Activated CD4-positive, alpha-beta memory T cell treated with anti-CD3 and anti-CD28 coated beads for 36 hours (primary cell): Measurements from ENCODE around the gene ENO2. TPM values are rescaled to one million over a fixed set of nuclear protein-coding genes. Genes with fewer than 3 reads are reported as not detected.
A peak's percentile ranks its signal among the peaks of the same experiment; 100 is the strongest.

Experiments used
- CTCF ChIA-PET: fragments of 350-600 bp; sonication (Branson Sonifier 250); formaldehyde crosslinking; loops from one replicate; lab custom pipeline; 2021; ENCODE audit warnings: antibody characterized with exemption, inconsistent platforms; lab: Charles Lee
- POLR2A ChIA-PET: fragments of 350-600 bp; sonication (Branson Sonifier 250); formaldehyde crosslinking; loops from one replicate; lab custom pipeline; 2021; ENCODE audit warnings: antibody characterized with exemption; lab: Charles Lee
- DNase-seq: peaks from one replicate; pipeline ENCODE4 v3.0.0-alpha.2; 2020
- H3K27ac Mint-ChIP-seq: one replicate; pipeline ENCODE4 v1.8.0; 2021; ENCODE audit warnings: mixed read lengths
- H3K27me3 Mint-ChIP-seq: one replicate; pipeline ENCODE4 v1.8.0; 2021; ENCODE audit warnings: mixed read lengths
- H3K36me3 Mint-ChIP-seq: one replicate; pipeline ENCODE4 v1.8.0; 2021; ENCODE audit warnings: mixed read lengths
- H3K4me1 Mint-ChIP-seq: one replicate; pipeline ENCODE4 v1.8.0; 2021; ENCODE audit warnings: low read depth, mixed read lengths
- H3K4me3 Mint-ChIP-seq: one replicate; pipeline ENCODE4 v1.8.0; 2021; ENCODE audit warnings: mild to moderate bottlenecking, mixed read lengths
- H3K9me3 Mint-ChIP-seq: one replicate; pipeline ENCODE4 v1.8.0; 2021; ENCODE audit warnings: mixed read lengths
- intact Hi-C: fragments of 100-400 bp; cut with micrococcal nuclease; formaldehyde crosslinking; loops from one replicate; pipeline ENCODE4 v1.15.1; 2023
- total RNA-seq, 2 experiments: library from RNA; stranded (reverse); gene quantifications; one replicate each; pipeline ENCODE4 v1.2.3, GENCODE V29; 2021

ENO2 gene
- total RNA-seq, 2 experiments from 2014 or later: 185 to 193 TPM

GRCh38 chr12:6943389-6943721 is 29.0 kb downstream of the ENO2 start:
- H3K36me3 Mint-ChIP-seq: peaks cover 25% of the 10 kb centered on the region
- peak overlapping the region; percentile 90 for H3K4me3 Mint-ChIP-seq
- intact Hi-C loops: loop anchor here (1.0 kb wide), 3 partner anchors 52 to 149 kb away; partner anchors contain the start of genes C1R and LPCAT3
- H3K27me3 Mint-ChIP-seq: peaks cover 6% of the 10 kb centered on the region
- ChIA-PET POLR2A (interaction anchor here (0.6 to 11.8 kb wide), 31 partner anchors 7 to 1017 kb away, joined by 3 to 507 read pairs (median 5); partner anchors contain the start of genes ATN1, C1RL, CDCA3 and COPS7A), CTCF (interaction anchor here (0.7 to 15.9 kb wide), 15 partner anchors 9 to 165 kb away, joined by 3 to 586 read pairs (median 7); partner anchors contain the start of genes C1RL, LPCAT3 and SPSB2)
- H3K4me1 Mint-ChIP-seq: peaks cover 48% of the 10 kb centered on the region
- no peaks in the 10 kb centered on the region for H3K9me3 Mint-ChIP-seq
- DNase-seq: peak; percentile 87
- peak overlapping the region; percentile 100 for H3K27ac Mint-ChIP-seq

DNA sequence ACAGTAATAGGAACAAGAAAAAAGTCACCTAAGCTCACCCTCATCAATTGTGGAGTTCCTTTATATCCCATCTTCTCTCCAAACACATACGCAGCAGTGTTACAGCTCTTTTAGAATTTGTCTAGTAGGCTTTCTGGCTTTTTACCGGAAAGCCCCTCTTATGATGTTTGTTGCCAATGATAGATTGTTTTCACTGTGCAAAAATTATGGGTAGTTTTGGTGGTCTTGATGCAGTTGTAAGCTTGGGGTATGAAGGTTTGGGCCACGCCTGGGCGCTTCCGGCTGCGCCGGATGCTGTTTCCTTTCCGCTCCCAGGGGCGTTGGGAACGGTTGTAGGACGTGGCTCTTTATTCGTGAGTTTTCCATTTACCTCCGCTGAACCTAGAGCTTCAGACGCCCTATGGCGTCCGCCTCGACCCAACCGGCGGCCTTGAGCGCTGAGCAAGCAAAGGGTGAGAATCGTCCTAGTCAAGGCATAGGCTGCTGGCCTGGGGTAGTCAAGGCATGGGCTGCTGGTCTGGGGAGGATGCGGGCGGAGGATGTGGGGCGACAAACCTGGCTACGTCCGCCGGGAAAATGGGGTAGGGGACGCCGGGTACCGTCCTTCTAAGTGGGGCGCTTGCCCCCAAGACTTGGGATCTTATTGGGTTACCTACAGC is 29.5 kb downstream of the ENO2 start, which contains the start of the genes C12orf57 and RNU7-1:
C12orf57 (plus strand) TSS at position 301 of the 659 bp plus-strand sequence; CDS start at position 401, 100 bp downstream.
RNU7-1 (plus strand) TSS at position 95 of the 659 bp plus-strand sequence.
- peaks cover 52% of the 10 kb centered on the region for H3K4me1 Mint-ChIP-seq
- H3K27me3 Mint-ChIP-seq: peaks cover 6% of the 10 kb centered on the region
- intact Hi-C loops: loop anchor here (1.0 kb wide), 11 partner anchors 9 to 164 kb away; partner anchors contain the start of genes C1R, EMG1, LPCAT3 and PHB2
- POLR2A ChIA-PET: interaction anchor here (0.6 to 11.8 kb wide), 36 partner anchors 8 to 1017 kb away, joined by 3 to 507 read pairs (median 5); partner anchors contain the start of genes ATN1, C1RL, CDCA3 and COPS7A
- H3K36me3 Mint-ChIP-seq: peaks cover 25% of the 10 kb centered on the region
- H3K9me3 Mint-ChIP-seq: no peaks in the 10 kb centered on the region
- DNase-seq: peak; percentile 90
- peak within 1 kb of the TSS; percentile 100 for H3K27ac Mint-ChIP-seq
- H3K4me3 Mint-ChIP-seq: peak within 1 kb of the TSS; percentile 90
- CTCF ChIA-PET: interaction anchor here (0.7 to 15.9 kb wide), 19 partner anchors 8 to 164 kb away, joined by 3 to 586 read pairs (median 6); partner anchors contain the start of genes C1R, C1RL, LPCAT3 and SPSB2

GRCh38 chr12:6944381-6945186 is 30.2 kb downstream of the ENO2 start:
- H3K36me3 Mint-ChIP-seq: peaks cover 25% of the 10 kb centered on the region

DNA sequence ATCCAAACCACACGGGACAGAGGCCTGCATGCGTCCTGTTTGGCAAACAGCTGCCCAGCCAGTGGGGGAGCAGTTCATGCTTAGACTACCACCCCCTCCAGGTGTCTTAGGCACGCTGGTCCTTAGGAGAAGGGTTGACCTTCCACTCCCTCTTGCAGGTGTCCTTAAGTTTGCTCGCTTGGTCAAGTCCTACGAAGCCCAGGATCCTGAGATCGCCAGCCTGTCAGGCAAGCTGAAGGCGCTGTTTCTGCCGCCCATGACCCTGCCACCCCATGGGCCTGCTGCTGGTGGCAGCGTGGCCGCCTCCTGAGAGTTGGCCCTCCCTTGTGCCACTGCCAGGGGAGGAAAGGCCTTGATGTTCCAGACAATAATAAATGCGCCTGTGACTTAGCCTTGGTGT is 31.2 kb downstream of the ENO2 start:
- intact Hi-C loops: no loop called here
- CTCF ChIA-PET: interaction anchor here (0.9 to 15.9 kb wide), 16 partner anchors 8 to 199 kb away, joined by 3 to 586 read pairs (median 8); partner anchors contain the start of genes C1R, C1RL, LPCAT3 and SPSB2
- Mint-ChIP-seq H3K9me3 (no peaks in the 10 kb centered on the region), H3K27me3 (peaks cover 6% of the 10 kb centered on the region), H3K4me1 (peaks cover 66% of the 10 kb centered on the region), H3K27ac (peak overlapping the region; percentile 100), H3K36me3 (peaks cover 25% of the 10 kb centered on the region), H3K4me3 (peak overlapping the region; percentile 90)
- POLR2A ChIA-PET: interaction anchor here (1.5 to 11.8 kb wide), 9 partner anchors 8 to 163 kb away, joined by 3 to 507 read pairs (median 18); partner anchors contain the start of genes C1RL, EMG1, PHB2 and SPSB2
- no peak for DNase-seq

More at GRCh38 chr12:6944381-6945186, 30.2 kb downstream of the ENO2 start:
- intact Hi-C loops: loop anchor here (1.0 kb wide), 8 partner anchors 9 to 164 kb away; partner anchors contain the start of genes EMG1, PHB2 and USP5
- peaks cover 6% of the 10 kb centered on the region for H3K27me3 Mint-ChIP-seq
- DNase-seq: peak; percentile 95
- no peaks in the 10 kb centered on the region for H3K9me3 Mint-ChIP-seq
- H3K4me1 Mint-ChIP-seq: peaks cover 56% of the 10 kb centered on the region
- peak overlapping the region; percentile 90 for H3K4me3 Mint-ChIP-seq
- peak overlapping the region; percentile 100 for H3K27ac Mint-ChIP-seq
- POLR2A ChIA-PET: interaction anchor here (0.7 to 11.8 kb wide), 35 partner anchors 8 to 342 kb away, joined by 3 to 507 read pairs (median 5); partner anchors contain the start of genes ATN1, C1RL, CDCA3 and COPS7A
- CTCF ChIA-PET: interaction anchor here (0.6 to 15.9 kb wide), 24 partner anchors 8 to 249 kb away, joined by 3 to 586 read pairs (median 5); partner anchors contain the start of genes C1R, C1RL, EMG1 and LPCAT3

DNA sequence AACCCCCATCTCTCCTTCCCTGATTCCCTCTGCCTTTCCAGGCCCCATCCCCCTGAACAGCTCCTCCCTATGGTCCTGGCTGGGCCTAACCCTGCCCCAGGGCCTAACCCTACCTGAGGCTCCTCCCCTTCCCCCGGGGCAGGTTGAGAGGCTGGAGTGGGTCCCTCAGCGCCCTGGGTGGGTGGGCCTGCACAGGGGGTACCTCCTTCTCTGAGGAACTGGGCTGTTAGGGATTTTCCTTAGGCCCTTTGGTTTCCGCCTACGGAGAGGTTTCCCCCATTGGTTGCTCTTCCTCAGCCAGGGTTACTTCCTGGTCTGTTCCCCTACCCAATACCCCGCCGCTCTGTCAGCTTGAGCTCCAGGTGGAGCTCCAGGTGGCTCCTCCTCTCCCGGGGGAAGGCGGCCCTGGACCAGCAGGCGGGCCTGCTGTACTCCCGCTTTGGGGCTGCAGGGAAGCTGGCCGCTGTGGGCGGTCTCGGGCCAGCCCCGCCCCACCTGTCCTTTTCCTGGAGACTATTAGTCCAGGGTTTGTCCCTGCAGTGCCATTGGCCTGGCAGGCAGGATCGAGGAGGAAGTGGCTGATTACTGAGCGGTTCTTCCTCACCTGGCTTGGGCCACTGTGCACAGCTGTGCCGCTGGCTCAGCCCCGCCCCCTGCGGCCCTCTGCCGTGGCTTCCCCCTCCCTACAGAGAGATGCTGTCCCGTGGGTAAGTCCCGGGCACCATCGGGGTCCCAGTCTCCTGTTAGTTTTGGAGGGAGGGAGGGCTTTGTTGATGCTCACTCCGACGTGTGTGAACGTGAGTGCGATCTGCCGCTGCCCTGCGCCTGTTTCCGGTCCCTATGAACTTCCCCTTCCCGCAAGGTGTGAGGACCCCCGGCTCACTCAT is 31.9 kb downstream of the ENO2 start:
- ChIA-PET POLR2A (interaction anchor here (1.5 to 11.8 kb wide), 7 partner anchors 8 to 162 kb away, joined by 3 to 507 read pairs (median 18); partner anchors contain the start of genes C1RL, EMG1, PHB2 and SPSB2), CTCF (interaction anchor here (0.6 to 15.9 kb wide), 14 partner anchors 8 to 198 kb away, joined by 3 to 586 read pairs (median 8); partner anchors contain the start of genes C1R, C1RL, LPCAT3 and SPSB2)
- H3K4me3 Mint-ChIP-seq: peak overlapping the region; percentile 90
- no peaks in the 10 kb centered on the region for H3K9me3 Mint-ChIP-seq
- peaks cover 25% of the 10 kb centered on the region for H3K36me3 Mint-ChIP-seq
- peak overlapping the region; percentile 100 for H3K27ac Mint-ChIP-seq
- intact Hi-C loops: no loop called here
- DNase-seq: peak; percentile 89
- H3K27me3 Mint-ChIP-seq: peaks cover 6% of the 10 kb centered on the region
- peaks cover 68% of the 10 kb centered on the region for H3K4me1 Mint-ChIP-seq

GRCh38 chr12:6946920-6947374 is 32.6 kb downstream of the ENO2 start:
- no peak for DNase-seq
- Mint-ChIP-seq H3K36me3 (peaks cover 30% of the 10 kb centered on the region), H3K4me3 (peak overlapping the region; percentile 90), H3K4me1 (peaks cover 68% of the 10 kb centered on the region), H3K27me3 (peaks cover 6% of the 10 kb centered on the region), H3K9me3 (no peaks in the 10 kb centered on the region), H3K27ac (peak overlapping the region; percentile 100)
- intact Hi-C loops: no loop called here
- POLR2A ChIA-PET: interaction anchor here (1.0 to 11.8 kb wide), 8 partner anchors 9 to 161 kb away, joined by 3 to 507 read pairs (median 12); partner anchors contain the start of genes C1RL, EMG1, PHB2 and SPSB2
- CTCF ChIA-PET: interaction anchor here (0.9 to 15.9 kb wide), 7 partner anchors 9 to 198 kb away, joined by 3 to 586 read pairs (median 10); partner anchors contain the start of gene LPCAT3

DNA sequence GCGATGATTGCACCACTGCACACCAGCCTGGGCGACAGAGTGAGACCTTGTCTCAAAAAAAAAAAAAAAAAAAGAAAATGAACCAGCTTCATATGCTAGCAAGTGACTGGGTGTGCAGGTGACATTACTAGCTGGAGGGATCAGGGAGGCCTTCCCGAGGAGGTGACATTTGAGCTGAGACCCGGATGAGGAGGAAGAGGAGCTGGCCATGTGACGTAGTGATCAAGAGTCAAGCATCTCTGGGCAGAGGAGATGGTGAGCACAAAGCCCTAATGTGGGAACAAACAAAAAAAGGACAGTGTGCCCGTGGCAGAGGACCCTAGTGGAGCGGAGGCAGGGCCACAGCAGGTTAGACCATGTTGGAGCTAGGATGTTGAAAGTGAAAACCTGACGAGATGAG is 33.2 kb downstream of the ENO2 start:
- POLR2A ChIA-PET: interaction anchor here (1.0 to 11.8 kb wide), 5 partner anchors 10 to 66 kb away, joined by 3 to 507 read pairs (median 18); partner anchors contain the start of genes EMG1 and PHB2
- intact Hi-C loops: no loop called here
- DNase-seq: no peak

DNA sequence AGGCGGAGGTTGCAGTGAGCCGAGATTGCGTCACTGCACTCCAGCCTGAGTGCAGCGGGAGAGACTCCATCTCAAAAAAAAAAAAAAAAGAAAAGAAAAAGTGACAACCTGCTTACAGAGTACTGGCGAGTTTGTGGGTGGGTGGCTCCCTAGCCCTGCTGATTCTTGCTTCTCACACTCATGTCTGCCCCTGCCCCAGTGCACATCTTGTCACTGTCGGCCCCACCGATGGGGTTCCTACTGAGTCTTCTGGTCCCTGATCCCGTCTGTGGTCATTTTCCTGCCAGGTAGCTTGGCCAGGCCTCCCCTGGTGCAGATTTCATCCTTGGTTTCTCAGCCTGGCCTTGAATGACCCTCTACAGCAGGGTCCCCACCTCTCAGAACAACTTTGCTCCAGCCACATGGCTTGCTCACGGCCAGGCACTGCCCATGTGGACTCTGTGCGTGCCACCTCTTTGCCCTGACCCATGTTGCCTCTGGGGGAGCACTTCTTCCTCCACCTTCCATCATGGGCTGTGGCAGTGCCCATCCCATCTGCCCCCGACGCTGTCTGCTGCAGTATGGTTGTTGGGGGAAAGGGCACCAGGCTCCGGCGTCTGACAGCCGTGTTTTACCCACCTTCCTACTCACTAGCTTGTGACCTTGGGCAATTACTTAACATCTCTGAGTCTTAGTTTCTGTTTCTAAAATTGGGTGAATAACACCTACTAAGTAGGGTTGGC is 34.7 kb downstream of the ENO2 start:
- intact Hi-C loops: no loop called here
- Mint-ChIP-seq H3K9me3 (no peaks in the 10 kb centered on the region), H3K27me3 (no peaks in the 10 kb centered on the region), H3K36me3 (peaks cover 43% of the 10 kb centered on the region), H3K4me1 (peaks cover 55% of the 10 kb centered on the region), H3K4me3 (peak overlapping the region; percentile 70), H3K27ac (peak overlapping the region; percentile 97)
- CTCF ChIA-PET: interaction anchor here (0.7 to 15.9 kb wide), 8 partner anchors 9 to 163 kb away, joined by 3 to 586 read pairs (median 6); partner anchors contain the start of gene LPCAT3
- peak; percentile 56 for DNase-seq
- POLR2A ChIA-PET: interaction anchor here (0.6 to 11.8 kb wide), 4 partner anchors 8 to 19 kb away, joined by 3 to 507 read pairs (median 4); no protein-coding TSS in a partner anchor

More for the DNA sequence above, 33.2 kb downstream of the ENO2 start:
- Mint-ChIP-seq H3K36me3 (peaks cover 36% of the 10 kb centered on the region), H3K27ac (peak overlapping the region; percentile 100), H3K27me3 (peaks cover 6% of the 10 kb centered on the region), H3K4me3 (peak overlapping the region; percentile 59), H3K4me1 (peaks cover 63% of the 10 kb centered on the region), H3K9me3 (no peaks in the 10 kb centered on the region)
- CTCF ChIA-PET: interaction anchor here (0.9 to 15.9 kb wide), 5 partner anchors 10 to 71 kb away, joined by 4 to 586 read pairs (median 11); partner anchors contain the start of gene LPCAT3

- intact Hi-C loops: no loop called here
- POLR2A ChIA-PET: interaction anchor here (1.4 to 11.8 kb wide), 3 partner anchors 10 to 18 kb away, joined by 9 to 507 read pairs (median 19); no protein-coding TSS in a partner anchor
- Mint-ChIP-seq H3K27ac (peak overlapping the region; percentile 97), H3K4me1 (peaks cover 63% of the 10 kb centered on the region), H3K4me3 (peak overlapping the region; percentile 98), H3K36me3 (peaks cover 49% of the 10 kb centered on the region), H3K27me3 (no peaks in the 10 kb centered on the region), H3K9me3 (no peaks in the 10 kb centered on the region)
- CTCF ChIA-PET: interaction anchor here (1.4 to 15.9 kb wide), 4 partner anchors 10 to 162 kb away, joined by 6 to 586 read pairs (median 10); no protein-coding TSS in a partner anchor
- peak; percentile 61 for DNase-seq
These were observed 36.0 kb downstream of the ENO2 start for GRCh38 chr12:6950401-6950801.
